HepG2 (cell line): ENCODE data around the gene HOXA7. TPM values are rescaled to one million over a fixed set of nuclear protein-coding genes. Genes with fewer than 3 reads are reported as not detected.

ENCODE experiments used
- ATAC-seq: fragments of 200-7000 bp; cut with Tn5 transposase; 3 replicates; pipeline ENCODE4 v1.9.1; 2020; ENCODE audit warnings: mild to moderate bottlenecking, moderate library complexity
- BruUV-seq: library from RNA; stranded (reverse); fragments of 400-500 nt; replicated peaks from 2 replicates; lab custom pipeline; 2021; lab: Mats Ljungman, UMichigan
- CTCF ChIA-PET: fragments of 300-600 bp; formaldehyde crosslinking; extraction: SDS; loops from one replicate; lab custom pipeline; 2021; ENCODE audit warnings: low total read pairs, inconsistent platforms, low intra/inter-chr PET ratio; lab: Yijun Ruan, JAX
- POLR2A ChIA-PET: fragments of 350-600 bp; sonication (Branson Sonifier 250); formaldehyde crosslinking; loops from one replicate; lab custom pipeline; 2020; ENCODE audit warnings: antibody characterized with exemption, inconsistent platforms; lab: Yijun Ruan, JAX
- DNase-seq: peaks from one replicate; pipeline ENCODE4 v3.0.0-alpha.2; 2015; ENCODE audit warnings: low spot score
- FAIRE-seq: peaks from 3 replicates; lab custom pipeline; 2011; peaks lifted over from hg19 to GRCh38; lab: Jason Lieb, UNC
- H2AFZ ChIP-seq: one replicate; pipeline ENCODE4 v1.6.1; 2011; ENCODE audit warnings: low read length, inconsistent platforms
- H3K27ac ChIP-seq: fragments of 300-600 bp; 3 replicates; pipeline ENCODE4 v1.8.0; 2011; ENCODE audit warnings: mixed run types, mild to moderate bottlenecking, mixed read lengths, low read length, inconsistent platforms; ENCODE audit not compliant: insufficient read depth; ENCODE audit errors: extremely low read length
- H3K27me3 ChIP-seq, 2 experiments: fragments of 200-600 bp in 1 of 2; 2 replicates in 1 of 2; 3 replicates in 1 of 2; pipeline versions ENCODE4 v1.6.0 to v1.8.0; 2011; ENCODE audit warnings: low read length in 2 of 2, mild to moderate bottlenecking in 2 of 2, moderate library complexity in 2 of 2, inconsistent platforms in 1 of 2; ENCODE audit not compliant: insufficient read depth in 2 of 2, control insufficient read depth in 1 of 2
- H3K36me3 ChIP-seq, 2 experiments: fragments of 200-600 bp in 1 of 2; replicated peaks in 1 of 2; 2 replicates in 1 of 2; 3 replicates in 1 of 2; pipeline versions ENCODE4 v1.5.1 to v1.8.0; 2011; ENCODE audit warnings: low read length in 2 of 2, inconsistent platforms in 1 of 2; ENCODE audit not compliant: insufficient read depth in 2 of 2, control insufficient read depth in 1 of 2
- H3K4me1 ChIP-seq: 2 replicates; pipeline ENCODE4 v1.5.1; 2012; ENCODE audit warnings: low read length, inconsistent platforms; ENCODE audit not compliant: insufficient read depth
- H3K4me2 ChIP-seq: 2 replicates; pipeline ENCODE4 v1.6.0; 2011; ENCODE audit warnings: low read depth, low read length, inconsistent platforms
- H3K4me3 ChIP-seq, 3 experiments: fragments of 200-600 bp in 1 of 3; sonication (generic), shearing (Covaris generic) in 1 of 3; replicated peaks in 1 of 3; 2 replicates each; pipeline ENCODE4 v1.5.1; 2011 to 2016; ENCODE audit warnings: low read length in 3 of 3, inconsistent platforms in 2 of 3, low read depth in 2 of 3, mild to moderate bottlenecking in 2 of 3, control low read depth in 1 of 3, mixed read lengths in 1 of 3; ENCODE audit not compliant: insufficient read depth in 1 of 3
- H3K79me2 ChIP-seq: one replicate; pipeline ENCODE4 v1.6.1; 2011; ENCODE audit warnings: low read length, inconsistent platforms; ENCODE audit not compliant: insufficient read depth
- H3K9ac ChIP-seq: 2 replicates; pipeline ENCODE4 v1.6.0; 2011; ENCODE audit warnings: mild to moderate bottlenecking, low read depth, low read length, inconsistent platforms; ENCODE audit not compliant: insufficient read depth
- H3K9me3 ChIP-seq: 2 replicates; pipeline ENCODE4 v1.5.1; 2012; ENCODE audit warnings: mild to moderate bottlenecking, low read length
- H4K20me1 ChIP-seq: 2 replicates; pipeline ENCODE4 v1.6.0; 2011; ENCODE audit warnings: inconsistent platforms, mild to moderate bottlenecking, low read length, moderate library complexity; ENCODE audit not compliant: insufficient read depth
- ARNT2 ChIP-seq: sonication (generic); formaldehyde crosslinking; IDR thresholded peaks from 2 replicates; pipeline ENCODE4 v1.8.0; 2022; ENCODE audit warnings: mild to moderate bottlenecking, low read depth, missing genetic modification reagents, moderate library complexity
- CBX2 ChIP-seq, 2 experiments: fragments of 200-600 bp in 1 of 2; sonication (generic); formaldehyde crosslinking in 1 of 2; IDR thresholded peaks; 2 replicates each; pipeline versions ENCODE4 v1.7.0 to v1.8.1; 2018 to 2022; ENCODE audit warnings: low read depth in 2 of 2, low read length in 1 of 2, mild to moderate bottlenecking in 1 of 2, missing genetic modification reagents in 1 of 2
- EZH2 ChIP-seq: conservative IDR thresholded peaks from 2 replicates; pipeline ENCODE4 v1.6.1; 2012; ENCODE audit warnings: mild to moderate bottlenecking, low read depth, low read length, moderate library complexity
- HOXA9 ChIP-seq: sonication (generic); formaldehyde crosslinking; IDR thresholded peaks from 2 replicates; pipeline ENCODE4 v1.8.1; 2022; ENCODE audit warnings: missing genetic modification reagents, mild to moderate bottlenecking, moderate library complexity, borderline replicate concordance
- MYPOP ChIP-seq: sonication (generic); formaldehyde crosslinking; IDR thresholded peaks from 2 replicates; pipeline ENCODE4 v1.8.1; 2023; ENCODE audit warnings: mild to moderate bottlenecking, moderate library complexity, missing genetic modification reagents
- PHB2 ChIP-seq: fragments of 450-650 bp; IDR thresholded peaks from 2 replicates; pipeline ENCODE4 v1.6.1; 2018; ENCODE audit not compliant: partially characterized antibody
- TBX3 ChIP-seq: fragments of 450-650 bp; IDR thresholded peaks from 2 replicates; pipeline ENCODE4 v1.6.1; 2017; ENCODE audit warnings: antibody characterized with exemption, mild to moderate bottlenecking, inconsistent platforms, borderline replicate concordance
- TRIM22 ChIP-seq: fragments of 450-650 bp; IDR thresholded peaks from 2 replicates; pipeline ENCODE4 v1.6.1; 2017
- ZNF136 ChIP-seq: sonication (generic); formaldehyde crosslinking; IDR thresholded peaks from 2 replicates; pipeline ENCODE4 v1.8.1; 2022; ENCODE audit warnings: low read depth, mild to moderate bottlenecking, moderate library complexity, missing genetic modification reagents
- ZNF768 ChIP-seq: sonication (generic); formaldehyde crosslinking; IDR thresholded peaks from 2 replicates; pipeline ENCODE4 v1.4.0; 2020; ENCODE audit warnings: missing genetic modification reagents
- ZNF777 ChIP-seq: sonication (generic); formaldehyde crosslinking; IDR thresholded peaks from 2 replicates; pipeline ENCODE4 v1.4.0; 2020; ENCODE audit warnings: missing genetic modification reagents
- WGBS: methylation state at CpG from one replicate; pipeline ENCODE4 v1.1.6; 2017; ENCODE audit warnings: low lambda C conversion rate; 5-methylcytosine and 5-hydroxymethylcytosine counted together
- in situ Hi-C: cut with HindIII; loops from 2 replicates; pipeline ENCODE4 v1.10.0; 2017; ENCODE audit warnings: low pct_unique_long_range_greater_than_20kb; ENCODE audit not compliant: extremely low pct_ligation_motif_present
- intact Hi-C: fragments of 100-400 bp; cut with micrococcal nuclease; formaldehyde crosslinking; loops from one replicate; pipeline ENCODE4 v1.10.0; 2022; ENCODE audit not compliant: unreplicated experiment
- polyA plus RNA-seq, 8 experiments: library from polyadenylated mRNA; depleted of rRNA in 3 of 8; stranded (reverse) in 7 of 8; unstranded in 1 of 8; fragments of >200 nt; fragmentation: Illumina TruSeq in 4 of 8; extraction: Trizol in 4 of 8; gene quantifications; 2 replicates each; pipeline versions ENCODE4 v1.2.1 to v1.2.3, GENCODE V29; 2011 to 2016; ENCODE audit warnings: low read depth in 4 of 8, missing spikeins in 1 of 8, mixed read lengths in 1 of 8; ENCODE audit not compliant: insufficient read depth in 1 of 8
- total RNA-seq, 5 experiments: library from RNA; depleted of rRNA; stranded (reverse); fragments of >200 nt; fragmentation: Illumina TruSeq; extraction: Trizol; gene quantifications; 2 replicates each; pipeline ENCODE4 v1.2.3, GENCODE V29; 2016; ENCODE audit warnings: low read depth in 1 of 5

HOXA7 gene
- total and polyA plus RNA-seq, 2 of the 13 experiments (the other 11 are each of a cell fraction or from before 2014, with no cell fraction given), result 0.05 TPM; not detected in 1

- TF ChIP-seq ZNF768 (CRISPR knock-in tag) (peak; percentile 98), ZNF777 (peak; percentile 61), ARNT2 (CRISPR knock-in tag) (0 out of 2 replicates have a peak, but pooled peaks have one; percentile 23)
Measured at GRCh38 chr7:27184337-27185012, 28.0 kb upstream of the HOXA7 start (continued).

GRCh38 chr7:27183682-27184336 lies 27.3 kb upstream of the HOXA7 start:
- peaks cover 6% of the 10 kb centered on the region; the same call in 1 of the 2 replicates for H4K20me1 ChIP-seq
- TF ChIP-seq HOXA9 (CRISPR knock-in tag) (no peak), TBX3 (no peak), PHB2 (no peak), CBX2 (IDR thresholded peaks at IDR 0.05; ENCODE audit: low read depth, low read length) (peak; percentile 98), CBX2 (CRISPR knock-in tag; IDR thresholded peaks at IDR 0.05; ENCODE audit: low read depth) (no peak; the same call in 1 of the 2 replicates), ZNF136 (CRISPR knock-in tag) (no peak), EZH2 (peak; percentile 96), MYPOP (CRISPR knock-in tag) (peak; percentile 43), TRIM22 (no peak)
- ChIA-PET CTCF (no interaction called here), POLR2A (no interaction called here)
- peak overlapping the region; percentile 52 to 67 (median 64) for H3K4me3 ChIP-seq
- DNase-seq (no peak), ATAC-seq (no peak), FAIRE-seq (no peak)
- in situ Hi-C loops, result no loop called here
- H3K36me3 ChIP-seq, result no peaks in the 10 kb centered on the region
- H3K4me1 ChIP-seq, result peaks cover 49% of the 10 kb centered on the region
- peaks cover 32 to 95% of the 10 kb centered on the region in 2 experiments for H3K27me3 ChIP-seq
- H2AFZ ChIP-seq, result no peak overlapping the region
- under 1% methylated on average over 28 of the region's 30 CpGs for WGBS
- no peak overlapping the region for H3K9ac ChIP-seq
- H3K4me2 ChIP-seq, result peak overlapping the region; percentile 84
- BruUV-seq, result no TSS peak
- H3K27ac ChIP-seq, result no peak overlapping the region
- H3K79me2 ChIP-seq, result no peaks in the 10 kb centered on the region
- H3K9me3 ChIP-seq, result no peaks in the 10 kb centered on the region
- intact Hi-C loops, result no loop called here
